ENCODE data around the gene BCAS3.

- TF ChIP-seq CTCF (IDR thresholded peaks at IDR 0.05), result no peak
- no peak for TF ChIP-seq ZFX (IDR thresholded peaks at IDR 0.05; ENCODE audit: borderline replicate concordance)
These were observed 712.8 kb downstream of the BCAS3 start for GRCh38 chr17:61390479-61390791.
